Thyroid gland (tissue), 4 donors: ENCODE data around the gene SPATA7. TPM values are rescaled to one million over a fixed set of nuclear protein-coding genes. Genes with fewer than 3 reads are reported as not detected.

Experiments
- DNase-seq, 2 donors: peaks; one replicate each; pipeline ENCODE4 v3.0.0-alpha.2; 2019
- H3K27ac ChIP-seq, 3 donors: fragments of 200-600 bp; sonication (generic); 1 replicate in 2 of 3; 2 replicates in 1 of 3; pipeline ENCODE4 v1.5.1; 2016 to 2019; ENCODE audit warnings: mild to moderate bottlenecking in 1 of 3, moderate library complexity in 1 of 3
- H3K27me3 ChIP-seq: fragments of 200-600 bp; sonication (generic); one replicate; pipeline ENCODE4 v1.5.1; 2019
- H3K36me3 ChIP-seq, 2 donors: fragments of 200-600 bp; sonication (generic); one replicate each; pipeline ENCODE4 v1.5.1; 2016 to 2019
- H3K4me1 ChIP-seq, 2 donors: fragments of 200-600 bp; sonication (generic); one replicate each; pipeline ENCODE4 v1.5.1; 2017 to 2019
- H3K4me3 ChIP-seq, 3 donors: fragments of 200-600 bp; sonication (generic); replicated peaks in 1 of 3; 1 replicate in 2 of 3; 2 replicates in 1 of 3; pipeline ENCODE4 v1.5.1; 2016; ENCODE audit warnings: mild to moderate bottlenecking in 1 of 3
- H3K9me3 ChIP-seq: fragments of 200-600 bp; sonication (generic); one replicate; pipeline ENCODE4 v1.5.1; 2017
- CTCF ChIP-seq, 6 experiments: fragments of 200-600 bp in 3 of 6; fragments of 450-650 bp in 3 of 6; sonication (generic) in 3 of 6; IDR thresholded peaks; one replicate each; pipeline ENCODE4 v1.5.1; 2016 to 2019; ENCODE audit warnings: antibody characterized with exemption in 6 of 6, mild to moderate bottlenecking in 2 of 6, inconsistent platforms in 1 of 6, moderate library complexity in 1 of 6
- POLR2A ChIP-seq, 2 donors: fragments of 450-650 bp; IDR thresholded peaks; one replicate each; pipeline ENCODE4 v1.6.1; 2017; ENCODE audit warnings: antibody characterized with exemption in 2 of 2, mild to moderate bottlenecking in 2 of 2, moderate library complexity in 1 of 2
- WGBS, 2 donors: methylation state at CpG; one replicate each; pipeline ENCODE4 v1.1.5; 2017; 5-methylcytosine and 5-hydroxymethylcytosine counted together
- intact Hi-C: fragments of 100-400 bp; cut with DNase I; formaldehyde crosslinking; loops from one replicate; pipeline ENCODE4 v1.15.1; 2023
- total RNA-seq, 4 donors: library from RNA; depleted of rRNA; stranded (reverse); fragments of >200 nt; gene quantifications; one replicate each; pipeline ENCODE4 v1.2.3, GENCODE V29; 2016

The SPATA7 gene
- total RNA-seq, 4 donors from 2014 or later, result 51.0 to 57.6 (median 52.2) TPM

GRCh38 chr14:88452231-88452630 is 66.8 kb downstream of the SPATA7 start:
- TF ChIP-seq CTCF (IDR thresholded peaks at IDR 0.05) (no peak), POLR2A (IDR thresholded peaks at IDR 0.05) (no peak)
- intact Hi-C loops, result no loop called here
- Histone ChIP-seq H3K27ac (no peak overlapping the region), H3K9me3 (no peaks in the 10 kb centered on the region), H3K4me1 (peaks cover 0 to 5% of the 10 kb centered on the region in 2 donors), H3K36me3 (peaks cover 0 to 5% of the 10 kb centered on the region in 2 donors), H3K27me3 (no peaks in the 10 kb centered on the region), H3K4me3 (no peak overlapping the region)
- 47 to 78% methylated on average over 4 of the region's 4 CpGs for WGBS, 2 donors
- peak; percentile 61 to 79 for DNase-seq

- H3K9me3 ChIP-seq, result no peaks in the 10 kb centered on the region
- H3K4me3 ChIP-seq, result no peak overlapping the region
- H3K27me3 ChIP-seq, result no peaks in the 10 kb centered on the region
- H3K36me3 ChIP-seq, result peaks cover 0 to 2% of the 10 kb centered on the region in 2 donors
- H3K27ac ChIP-seq, result no peak overlapping the region
- intact Hi-C loops, result no loop called here
- TF ChIP-seq CTCF (IDR thresholded peaks at IDR 0.05), result no peak
- no peak for TF ChIP-seq POLR2A (IDR thresholded peaks at IDR 0.05)
- DNase-seq, result no peak
- WGBS, 2 donors, result 90 to 91% methylated on average over 2 of the region's 2 CpGs
- peaks cover 0 to 5% of the 10 kb centered on the region in 2 donors for H3K4me1 ChIP-seq
These were observed 69.4 kb downstream of the SPATA7 start for GRCh38 chr14:88454886-88455285.

DNA sequence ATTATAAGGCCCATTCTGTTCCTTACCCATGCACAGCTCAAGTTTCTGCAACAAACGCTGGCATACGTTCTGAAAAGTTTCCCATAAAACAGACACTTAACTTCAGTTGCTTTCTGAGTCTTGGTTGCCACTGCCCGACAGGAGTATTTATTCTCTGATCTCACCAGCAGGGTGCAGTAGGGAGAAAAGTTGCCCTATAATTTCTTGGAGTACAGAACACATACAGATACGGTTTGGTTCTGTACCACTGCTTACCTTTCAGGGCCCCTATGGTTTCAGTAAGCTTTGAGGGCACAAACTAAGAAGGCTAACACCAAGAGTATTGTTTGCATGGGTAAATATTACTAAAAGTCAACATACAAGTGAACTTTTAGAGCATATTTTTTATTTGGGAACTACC is 77.9 kb downstream of the SPATA7 start:
- 86 to 87% methylated on average over 4 of the region's 4 CpGs for WGBS, 2 donors
- no peak for DNase-seq
- TF ChIP-seq CTCF (IDR thresholded peaks at IDR 0.05) (peak in 3 of 6 experiments; percentile 16 to 36 (median 18)), POLR2A (IDR thresholded peaks at IDR 0.05) (no peak)
- Histone ChIP-seq H3K4me3 (no peak overlapping the region), H3K9me3 (no peaks in the 10 kb centered on the region), H3K36me3 (peaks cover 7 to 8% of the 10 kb centered on the region in 2 donors), H3K4me1 (peaks cover 0 to 17% of the 10 kb centered on the region in 2 donors), H3K27ac (peak overlapping the region in 2 of 3 donors; percentile 32 to 34), H3K27me3 (no peaks in the 10 kb centered on the region)
- intact Hi-C loops, result no loop called here

GRCh38 chr14:88468406-88468805 is 82.9 kb downstream of the SPATA7 start:
- Histone ChIP-seq H3K27me3 (no peaks in the 10 kb centered on the region), H3K27ac (peak overlapping the region in 1 of 3 donors; percentile 19), H3K4me3 (no peak overlapping the region), H3K9me3 (no peaks in the 10 kb centered on the region), H3K4me1 (peaks cover 15 to 45% of the 10 kb centered on the region in 2 donors), H3K36me3 (peaks cover 21 to 27% of the 10 kb centered on the region in 2 donors)
- intact Hi-C loops, result no loop called here
- TF ChIP-seq CTCF (IDR thresholded peaks at IDR 0.05), result no peak
- no peak for TF ChIP-seq POLR2A (IDR thresholded peaks at IDR 0.05)
- no peak for DNase-seq
- 80 to 93% methylated on average over 1 of the region's 1 CpG for WGBS, 2 donors

DNA sequence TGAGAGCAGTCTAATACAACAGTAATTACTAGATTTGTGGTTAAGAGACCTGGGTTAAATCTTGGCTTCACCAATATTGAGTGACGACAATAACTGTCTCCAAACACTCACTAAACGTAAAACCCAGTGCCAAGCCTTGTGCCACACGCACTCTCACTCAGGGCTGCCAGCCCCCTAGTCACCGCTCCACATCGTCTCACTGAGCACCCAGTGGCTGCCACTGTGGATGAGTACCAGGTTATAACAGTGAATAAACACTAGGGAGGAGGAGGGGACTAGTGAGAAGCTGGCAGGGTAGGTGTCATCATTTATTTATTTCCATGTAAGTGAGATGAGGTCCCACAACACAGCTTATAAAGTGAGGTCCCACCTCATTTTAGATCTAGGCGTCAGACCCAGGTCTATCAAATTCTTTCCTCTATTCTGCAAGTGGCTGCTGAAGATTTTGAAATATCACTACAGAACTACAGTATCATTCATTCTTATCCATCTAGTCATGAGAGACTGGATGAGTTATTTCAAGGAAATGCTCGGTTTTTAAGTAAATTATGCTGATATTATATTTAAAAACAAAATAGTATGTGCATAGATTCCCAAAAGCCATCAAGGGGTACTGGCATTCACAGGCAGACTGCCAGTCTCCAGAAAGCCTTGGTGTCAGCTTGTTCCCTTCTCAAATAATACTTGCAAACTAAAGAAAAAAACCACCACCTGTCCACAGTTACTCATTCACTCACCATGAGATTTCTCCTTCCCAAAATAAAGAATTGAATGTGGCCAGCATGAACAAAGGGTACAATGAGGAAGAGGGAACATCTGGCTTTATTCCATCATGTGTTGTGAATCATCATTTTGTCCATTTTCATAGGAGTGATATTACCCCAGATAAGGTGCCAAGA is 85.3 kb downstream of the SPATA7 start:
- no peak for DNase-seq
- TF ChIP-seq POLR2A (IDR thresholded peaks at IDR 0.05) (no peak), CTCF (IDR thresholded peaks at IDR 0.05) (no peak)
- H3K36me3 ChIP-seq, result peaks cover 21 to 27% of the 10 kb centered on the region in 2 donors

More for the DNA sequence above, 85.3 kb downstream of the SPATA7 start:
- Histone ChIP-seq H3K27ac (peak overlapping the region in 2 of 3 donors; percentile 36 to 97), H3K4me1 (peaks cover 31 to 59% of the 10 kb centered on the region in 2 donors), H3K9me3 (no peaks in the 10 kb centered on the region), H3K4me3 (no peak overlapping the region), H3K27me3 (no peaks in the 10 kb centered on the region)
- intact Hi-C loops, result no loop called here
- WGBS, 2 donors, result 93 to 97% methylated on average over 7 of the region's 7 CpGs
